ENCODE results near the gene TNFRSF12A.

- no peak for TF ChIP-seq POLR2AphosphoS5 (IDR thresholded peaks at IDR 0.05)
- no peak for TF ChIP-seq CTCF (IDR thresholded peaks at IDR 0.05)
- no peak for TF ChIP-seq POLR2A (IDR thresholded peaks at IDR 0.05; ENCODE audit: low read depth)
Measured at GRCh38 chr16:3038256-3038655, 18.1 kb downstream of the TNFRSF12A start.

Measured in esophagus muscularis mucosa (tissue), 3 donors.